Measurements from ENCODE around the gene DLG2.

GRCh38 chr11:84383576-84383975 lies 1243.6 kb downstream of the DLG2 start:
- TF ChIP-seq POLR2A (IDR thresholded peaks at IDR 0.05; ENCODE audit: low read depth, low read length) (no peak), CTCF (IDR thresholded peaks at IDR 0.05; ENCODE audit: extremely low read depth in 1 of 2, insufficient read depth in 1 of 2, low read depth in 1 of 2, low read length in 2 of 2) (no peak)
